ENCODE data around the gene ADRA2B. TPM values are rescaled to one million over a fixed set of nuclear protein-coding genes. Genes with fewer than 3 reads are reported as not detected.

Gene ADRA2B
- total RNA-seq, 1 experiment from 2014 or later, result 0.28 TPM

DNA sequence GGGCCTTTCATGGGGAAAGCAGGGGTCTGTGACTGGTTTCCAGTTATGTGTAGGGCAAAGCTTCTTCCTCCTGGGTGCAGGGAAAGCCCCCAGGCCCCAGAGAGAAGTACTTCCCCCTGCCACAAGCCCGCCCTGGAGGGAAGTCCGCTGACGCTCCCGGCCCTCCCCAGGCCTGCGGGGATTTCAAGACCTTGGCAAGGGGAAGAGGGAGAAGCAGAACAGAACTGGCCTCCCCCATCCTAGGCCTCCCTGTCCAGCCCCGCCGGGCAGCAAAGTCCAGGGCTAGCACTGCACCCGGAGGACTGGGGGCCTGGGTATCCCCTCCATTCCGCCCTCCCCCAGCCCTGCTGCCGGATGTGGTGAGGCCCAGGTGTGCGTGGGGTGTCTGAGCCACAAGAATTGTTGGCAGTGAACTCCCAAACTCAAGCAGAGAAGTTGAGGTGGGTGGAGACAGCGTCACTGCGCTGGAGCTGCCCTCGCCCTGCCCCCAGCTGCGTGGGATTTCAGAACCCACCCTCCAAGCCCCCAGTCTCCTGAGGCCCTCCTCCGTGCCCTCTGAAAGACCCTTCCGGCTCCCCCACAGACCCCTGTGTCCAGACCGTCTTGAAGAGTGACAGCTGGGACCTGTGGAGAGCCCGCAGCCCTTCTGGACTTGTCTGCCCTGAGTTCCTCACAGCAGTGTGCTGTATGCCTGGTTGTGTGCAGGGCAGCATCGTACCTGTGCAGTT lies 29.9 kb upstream of the ADRA2B start:
- no TSS peak for BruUV-seq (replicated peaks)
- ChIA-PET POLR2A (no interaction called here), CTCF (interaction anchor here (0.5 to 2.2 kb wide), 2 partner anchors 8 to 28 kb away, joined by 5 to 7 read pairs; no protein-coding TSS in a partner anchor)
- no peak for TF ChIP-seq POLR2AphosphoS5 (IDR thresholded peaks at IDR 0.05; ENCODE audit: low read depth, low read length)
- no peak for TF ChIP-seq TCF7L2 (IDR thresholded peaks at IDR 0.05; ENCODE audit: low read depth, low read length)
- no peak for TF ChIP-seq CTCF (IDR thresholded peaks at IDR 0.05)
- no peak for TF ChIP-seq SIN3A (IDR thresholded peaks at IDR 0.05; ENCODE audit: borderline replicate concordance, insufficient read depth, low read depth, low read length)
- TF ChIP-seq, protein P1, sequence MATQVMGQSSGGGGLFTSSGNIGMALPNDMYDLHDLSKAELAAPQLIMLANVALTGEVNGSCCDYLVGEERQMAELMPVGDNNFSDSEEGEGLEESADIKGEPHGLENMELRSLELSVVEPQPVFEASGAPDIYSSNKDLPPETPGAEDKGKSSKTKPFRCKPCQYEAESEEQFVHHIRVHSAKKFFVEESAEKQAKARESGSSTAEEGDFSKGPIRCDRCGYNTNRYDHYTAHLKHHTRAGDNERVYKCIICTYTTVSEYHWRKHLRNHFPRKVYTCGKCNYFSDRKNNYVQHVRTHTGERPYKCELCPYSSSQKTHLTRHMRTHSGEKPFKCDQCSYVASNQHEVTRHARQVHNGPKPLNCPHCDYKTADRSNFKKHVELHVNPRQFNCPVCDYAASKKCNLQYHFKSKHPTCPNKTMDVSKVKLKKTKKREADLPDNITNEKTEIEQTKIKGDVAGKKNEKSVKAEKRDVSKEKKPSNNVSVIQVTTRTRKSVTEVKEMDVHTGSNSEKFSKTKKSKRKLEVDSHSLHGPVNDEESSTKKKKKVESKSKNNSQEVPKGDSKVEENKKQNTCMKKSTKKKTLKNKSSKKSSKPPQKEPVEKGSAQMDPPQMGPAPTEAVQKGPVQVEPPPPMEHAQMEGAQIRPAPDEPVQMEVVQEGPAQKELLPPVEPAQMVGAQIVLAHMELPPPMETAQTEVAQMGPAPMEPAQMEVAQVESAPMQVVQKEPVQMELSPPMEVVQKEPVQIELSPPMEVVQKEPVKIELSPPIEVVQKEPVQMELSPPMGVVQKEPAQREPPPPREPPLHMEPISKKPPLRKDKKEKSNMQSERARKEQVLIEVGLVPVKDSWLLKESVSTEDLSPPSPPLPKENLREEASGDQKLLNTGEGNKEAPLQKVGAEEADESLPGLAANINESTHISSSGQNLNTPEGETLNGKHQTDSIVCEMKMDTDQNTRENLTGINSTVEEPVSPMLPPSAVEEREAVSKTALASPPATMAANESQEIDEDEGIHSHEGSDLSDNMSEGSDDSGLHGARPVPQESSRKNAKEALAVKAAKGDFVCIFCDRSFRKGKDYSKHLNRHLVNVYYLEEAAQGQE (IDR thresholded peaks at IDR 0.05; ENCODE audit: insufficient read depth in 1 of 2, low read depth in 2 of 2, low read length in 1 of 2), result no peak
- in situ Hi-C loops (cut with HindIII; ENCODE audit: low pct_unique_long_range_greater_than_20kb, low sequenced_read_pairs) (no loop called here), intact Hi-C loops (cut with micrococcal nuclease; ENCODE audit: unreplicated experiment) (no loop called here)
- ATAC-seq (peak; percentile 46), DNase-seq (ENCODE audit: low read depth, low spot score) (no peak)
- Histone ChIP-seq H3K4me3 (ENCODE audit: low read depth in 2 of 2, low read length in 2 of 2) (no peak overlapping the region; a peak in 1 of 4 replicates), H3K27me3 (ENCODE audit: control insufficient read depth, insufficient read depth, low read length) (no peaks in the 10 kb centered on the region), H3K4me1 (ENCODE audit: control insufficient read depth, insufficient read depth, low read length) (peaks cover 29% of the 10 kb centered on the region), H3K9me3 (ENCODE audit: control insufficient read depth, insufficient read depth, low read depth, low read length) (no peaks in the 10 kb centered on the region), H3K36me3 (ENCODE audit: control insufficient read depth, insufficient read depth, low read length) (no peaks in the 10 kb centered on the region), H3K27ac (ENCODE audit: low read length) (peak overlapping the region; percentile 77)

- ChIA-PET POLR2A (no interaction called here), CTCF (no interaction called here)
- Histone ChIP-seq H3K27me3 (ENCODE audit: control insufficient read depth, insufficient read depth, low read length) (no peaks in the 10 kb centered on the region), H3K27ac (ENCODE audit: low read length) (peak overlapping the region; percentile 77), H3K4me3 (ENCODE audit: low read depth in 2 of 2, low read length in 2 of 2) (peak overlapping the region; percentile 46 to 55), H3K4me1 (ENCODE audit: control insufficient read depth, insufficient read depth, low read length) (peaks cover 29% of the 10 kb centered on the region), H3K36me3 (ENCODE audit: control insufficient read depth, insufficient read depth, low read length) (no peaks in the 10 kb centered on the region), H3K9me3 (ENCODE audit: control insufficient read depth, insufficient read depth, low read depth, low read length) (no peaks in the 10 kb centered on the region)
- DNase-seq (ENCODE audit: low read depth, low spot score) (no peak), ATAC-seq (no peak)
- BruUV-seq (replicated peaks), result no TSS peak
- TF ChIP-seq, protein P1 (IDR thresholded peaks at IDR 0.05; ENCODE audit: insufficient read depth in 1 of 2, low read depth in 2 of 2, low read length in 1 of 2), result no peak
- TF ChIP-seq POLR2AphosphoS5 (IDR thresholded peaks at IDR 0.05; ENCODE audit: low read depth, low read length) (no peak), SIN3A (IDR thresholded peaks at IDR 0.05; ENCODE audit: borderline replicate concordance, insufficient read depth, low read depth, low read length) (no peak), CTCF (IDR thresholded peaks at IDR 0.05) (no peak), TCF7L2 (IDR thresholded peaks at IDR 0.05; ENCODE audit: low read depth, low read length) (no peak)
- intact Hi-C loops (cut with micrococcal nuclease; ENCODE audit: unreplicated experiment), result no loop called here
- in situ Hi-C loops (cut with HindIII; ENCODE audit: low pct_unique_long_range_greater_than_20kb, low sequenced_read_pairs), result no loop called here
Observed at GRCh38 chr2:96145848-96146152, 29.4 kb upstream of the ADRA2B start.
